HG03175 (cell line): ENCODE measurements around the gene APBA2.

Experiments
- ATAC-seq: cut with Tn5 transposase; IDR thresholded peaks from one replicate; pipeline ENCODE4 v1.9.1; 2021; ENCODE audit warnings: mild to moderate bottlenecking, moderate library complexity; ENCODE audit not compliant: unreplicated experiment

Gene APBA2

GRCh38 chr15:28895146-28895545 lies 9.4 kb downstream of the APBA2 start:
- ATAC-seq = no peak

- ATAC-seq = no peak
These were observed 9.8 kb downstream of the APBA2 start for GRCh38 chr15:28895566-28895965.

GRCh38 chr15:28896951-28897350 lies 11.2 kb downstream of the APBA2 start:
- no peak for ATAC-seq

- no peak for ATAC-seq
These were observed 12.2 kb downstream of the APBA2 start for GRCh38 chr15:28897861-28898585.

GRCh38 chr15:28899061-28899738 lies 13.4 kb downstream of the APBA2 start:
- ATAC-seq = no peak

GRCh38 chr15:28900041-28900891 lies 14.5 kb downstream of the APBA2 start:
- no peak for ATAC-seq

GRCh38 chr15:28900892-28901586 lies 15.3 kb downstream of the APBA2 start:
- no peak for ATAC-seq

- no peak for ATAC-seq
These were observed 15.8 kb downstream of the APBA2 start for GRCh38 chr15:28901587-28901980.

GRCh38 chr15:28901987-28902745 lies 16.4 kb downstream of the APBA2 start:
- ATAC-seq = no peak

GRCh38 chr15:28902856-28903255 lies 17.1 kb downstream of the APBA2 start:
- ATAC-seq = no peak

GRCh38 chr15:28903555-28903954 lies 17.8 kb downstream of the APBA2 start:
- ATAC-seq = no peak

GRCh38 chr15:28904003-28904402 lies 18.2 kb downstream of the APBA2 start:
- ATAC-seq = no peak

GRCh38 chr15:28904541-28905315 lies 19.0 kb downstream of the APBA2 start:
- ATAC-seq = no peak

- ATAC-seq = no peak
These were observed 21.7 kb downstream of the APBA2 start for GRCh38 chr15:28907338-28907960.

GRCh38 chr15:28909958-28910500 lies 24.3 kb downstream of the APBA2 start:
- no peak for ATAC-seq

- no peak for ATAC-seq
These were observed 25.6 kb downstream of the APBA2 start for GRCh38 chr15:28911310-28911931.

GRCh38 chr15:28912422-28912821 lies 26.6 kb downstream of the APBA2 start:
- no peak for ATAC-seq

GRCh38 chr15:28913171-28913765 lies 27.5 kb downstream of the APBA2 start:
- no peak for ATAC-seq
